ENCODE data around the gene SIRPB1. TPM values are rescaled to one million over a fixed set of nuclear protein-coding genes. Genes with fewer than 3 reads are reported as not detected.

Gene SIRPB1
- total RNA-seq (2014; rRNA removed; shearing (Covaris generic)): not detected in 2 replicates

DNA sequence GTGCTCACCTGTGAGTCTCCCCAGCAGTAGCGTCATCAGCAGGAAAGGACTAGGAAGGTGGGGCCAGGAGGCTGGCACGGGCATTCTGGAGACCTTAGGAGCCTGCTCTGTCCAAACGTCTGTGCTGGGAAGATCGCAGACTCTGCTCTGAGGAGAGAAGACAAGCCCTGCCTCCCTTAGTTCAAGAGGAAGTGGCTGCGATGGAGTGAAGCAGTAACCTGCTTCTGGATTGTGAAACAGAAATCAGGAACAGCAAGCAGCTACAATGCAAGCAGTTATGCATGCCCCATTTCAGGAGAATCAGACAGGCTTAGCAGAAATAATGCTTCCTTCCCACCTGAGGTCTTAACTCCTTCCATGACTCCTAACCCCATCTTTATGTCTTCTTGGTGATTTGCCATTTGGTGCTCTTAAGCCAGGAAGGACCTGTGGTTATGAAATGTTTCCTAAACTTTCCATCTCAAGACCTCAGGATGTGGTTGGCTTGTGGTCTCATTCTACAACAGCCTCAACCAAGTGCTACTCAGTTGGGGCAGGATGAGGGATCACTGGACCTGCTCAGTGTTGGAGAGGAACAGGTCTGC, at the start of gene SIRPB1:
SIRPB1 (minus strand) TSS at position 149 of the 584 bp plus-strand sequence; CDS start at position 84, 65 bp downstream.
- H3K27ac ChIP-seq: no peak within 1 kb of the TSS
- DNase-seq (ENCODE audit: low read depth in 1 of 2, low spot score in 2 of 2): peak in 1 of 2 experiments; percentile 0
- no peaks in the 10 kb centered on the region for H3K36me3 ChIP-seq
- no peaks in the 10 kb centered on the region for H3K9me3 ChIP-seq (replicated peaks)
- H3K27me3 ChIP-seq (replicated peaks): peaks cover 13% of the 10 kb centered on the region
- no peaks in the 10 kb centered on the region for H3K4me1 ChIP-seq (replicated peaks)
- H3K4me3 ChIP-seq: no peak within 1 kb of the TSS

DNA sequence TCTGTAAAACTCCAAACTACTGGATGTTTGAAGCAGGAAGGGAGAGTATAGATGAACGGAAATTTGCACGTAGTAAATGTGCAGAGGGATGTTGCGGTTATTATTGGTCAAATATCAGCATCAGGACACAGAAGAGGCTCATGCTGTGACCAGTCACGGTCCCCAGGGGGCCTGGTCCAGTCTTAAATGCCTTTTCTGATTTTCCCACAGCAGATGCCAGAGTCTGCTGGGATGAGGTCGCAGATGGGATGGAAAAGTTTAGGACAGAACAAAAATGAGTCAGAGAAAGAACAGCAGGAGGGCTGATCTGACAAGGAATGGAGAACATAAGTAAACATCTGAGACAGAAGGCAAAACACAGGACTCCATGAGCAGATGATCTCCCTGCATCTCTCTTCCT, 49.5 kb upstream of the SIRPB1 start:
- Histone ChIP-seq H3K4me3 (no peak overlapping the region), H3K4me1 (replicated peaks) (no peaks in the 10 kb centered on the region), H3K36me3 (no peaks in the 10 kb centered on the region), H3K27me3 (replicated peaks) (peaks cover 14% of the 10 kb centered on the region), H3K27ac (no peak overlapping the region), H3K9me3 (replicated peaks) (no peaks in the 10 kb centered on the region)
- no peak for DNase-seq (ENCODE audit: low read depth in 1 of 2, low spot score in 2 of 2)

DNA sequence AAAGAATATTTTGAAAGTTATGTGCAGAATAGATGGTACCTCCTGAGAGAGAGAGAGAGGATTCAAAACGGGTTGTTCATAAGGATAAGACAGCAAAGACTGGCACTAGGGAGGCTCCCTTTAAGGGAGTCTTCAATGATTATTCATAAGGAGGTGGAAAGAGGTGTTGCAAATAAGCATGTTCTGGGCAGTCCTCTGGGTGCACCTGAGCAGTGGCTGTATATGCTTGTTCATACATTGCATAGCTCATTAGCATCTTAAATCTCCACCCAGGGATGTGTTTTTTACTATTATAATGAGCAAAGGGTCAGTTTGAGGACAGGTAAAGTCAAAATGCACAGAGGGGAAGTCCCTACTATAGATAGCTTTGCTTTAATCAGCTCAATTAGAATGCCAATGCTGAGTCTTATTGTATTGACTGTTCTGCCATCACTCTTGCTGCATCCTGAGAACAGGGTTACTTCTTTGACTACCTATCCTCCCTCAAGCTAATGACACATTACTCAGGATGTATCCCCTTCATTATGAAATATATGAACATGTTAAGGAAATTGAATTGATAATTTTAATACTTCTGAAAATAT, 47.8 kb upstream of the SIRPB1 start:
- H3K27me3 ChIP-seq (replicated peaks): peaks cover 20% of the 10 kb centered on the region
- no peaks in the 10 kb centered on the region for H3K9me3 ChIP-seq (replicated peaks)
- no peaks in the 10 kb centered on the region for H3K36me3 ChIP-seq
- H3K4me3 ChIP-seq: no peak overlapping the region
- no peak for DNase-seq (ENCODE audit: low read depth in 1 of 2, low spot score in 2 of 2)
- no peak overlapping the region for H3K27ac ChIP-seq
- H3K4me1 ChIP-seq (replicated peaks): no peaks in the 10 kb centered on the region

DNA sequence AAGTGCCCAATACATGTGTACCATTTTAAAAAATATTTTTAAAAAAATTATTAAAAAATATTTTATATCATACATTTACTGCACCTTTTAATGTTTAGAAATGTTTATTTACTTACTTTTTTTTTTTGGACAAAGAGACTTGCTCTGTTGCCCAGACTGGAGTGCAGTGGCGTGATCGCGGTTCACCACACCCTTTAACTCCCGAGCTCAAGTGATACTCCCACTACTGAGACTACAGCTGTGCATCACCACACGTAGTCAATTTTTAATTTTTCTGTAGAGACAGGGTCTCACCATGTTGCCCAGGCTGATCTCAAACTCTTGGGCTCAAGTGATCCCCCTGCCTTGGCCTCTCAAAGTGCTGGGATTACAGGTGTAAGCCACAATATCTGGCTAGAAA, 47.0 kb upstream of the SIRPB1 start:
- DNase-seq (ENCODE audit: low read depth in 1 of 2, low spot score in 2 of 2): no peak
- Histone ChIP-seq H3K36me3 (no peaks in the 10 kb centered on the region), H3K4me1 (replicated peaks) (no peaks in the 10 kb centered on the region), H3K4me3 (no peak overlapping the region), H3K9me3 (replicated peaks) (no peaks in the 10 kb centered on the region), H3K27me3 (replicated peaks) (peaks cover 24% of the 10 kb centered on the region), H3K27ac (no peak overlapping the region)

DNA sequence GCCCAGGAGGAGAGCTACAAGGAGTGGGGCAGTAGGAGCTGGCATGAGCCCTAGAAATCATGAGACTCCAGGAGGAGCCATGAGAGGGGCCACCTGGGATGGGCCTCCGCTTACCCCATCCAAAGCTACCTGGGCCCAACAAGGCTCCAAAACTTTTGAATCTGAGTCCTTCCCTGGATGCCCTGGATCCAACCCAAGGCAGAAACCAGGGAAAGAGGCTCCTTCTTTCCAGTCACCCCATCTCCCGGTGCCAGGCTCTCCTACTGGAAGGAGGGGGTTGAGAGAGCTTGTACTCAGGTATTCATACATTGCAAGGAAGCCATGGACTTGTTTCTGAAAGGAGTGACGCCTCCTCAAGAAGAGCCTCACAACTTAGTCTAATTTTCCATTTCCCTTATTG, 45.5 kb upstream of the SIRPB1 start:
- Histone ChIP-seq H3K9me3 (replicated peaks) (no peaks in the 10 kb centered on the region), H3K4me3 (no peak overlapping the region), H3K27me3 (replicated peaks) (peaks cover 24% of the 10 kb centered on the region), H3K4me1 (replicated peaks) (no peaks in the 10 kb centered on the region), H3K36me3 (no peaks in the 10 kb centered on the region), H3K27ac (no peak overlapping the region)
- DNase-seq (ENCODE audit: low read depth in 1 of 2, low spot score in 2 of 2): no peak

DNA sequence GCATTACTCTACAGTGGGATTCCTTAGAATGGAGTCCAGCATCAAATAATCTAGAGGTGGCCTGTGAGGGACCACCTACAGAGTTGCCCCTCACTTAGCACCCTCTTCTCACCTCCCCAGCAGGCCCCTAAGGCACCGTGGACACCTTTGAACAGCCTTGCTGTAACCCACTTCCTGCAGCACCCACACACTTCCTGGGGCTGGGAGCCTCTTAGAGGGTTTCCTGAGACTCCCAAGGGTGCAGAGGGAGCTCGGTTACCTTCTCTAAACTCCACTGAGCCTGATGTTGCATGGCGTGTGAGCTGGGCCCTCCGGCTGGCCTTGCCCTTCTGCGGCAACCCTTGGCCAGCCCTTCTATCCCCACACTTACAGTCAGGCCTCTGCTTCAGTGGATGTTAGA, 45.1 kb upstream of the SIRPB1 start:
- no peaks in the 10 kb centered on the region for H3K4me1 ChIP-seq (replicated peaks)
- H3K4me3 ChIP-seq: no peak overlapping the region
- H3K27me3 ChIP-seq (replicated peaks): peaks cover 24% of the 10 kb centered on the region
- H3K36me3 ChIP-seq: no peaks in the 10 kb centered on the region
- no peaks in the 10 kb centered on the region for H3K9me3 ChIP-seq (replicated peaks)
- no peak overlapping the region for H3K27ac ChIP-seq
- no peak for DNase-seq (ENCODE audit: low read depth in 1 of 2, low spot score in 2 of 2)

DNA sequence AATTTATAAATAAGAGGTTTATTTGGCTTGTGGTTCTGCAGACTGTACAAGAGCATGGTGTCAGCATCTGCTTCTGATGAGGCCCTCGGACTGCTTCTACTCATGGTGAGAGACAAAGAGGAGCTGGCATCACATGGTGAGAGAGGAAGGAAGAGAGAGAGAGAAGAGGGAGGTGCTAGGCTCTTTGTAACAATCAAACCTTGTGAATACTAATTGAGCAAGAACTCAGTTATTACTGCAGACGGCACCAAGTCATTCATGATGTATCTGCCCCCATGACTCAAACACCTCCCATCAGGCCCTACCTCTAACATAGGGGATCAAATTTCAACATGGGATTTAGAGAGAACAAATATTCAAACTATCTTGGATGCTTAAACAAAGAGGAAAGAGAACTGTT, 44.1 kb upstream of the SIRPB1 start:
- Histone ChIP-seq H3K9me3 (replicated peaks) (no peaks in the 10 kb centered on the region), H3K27me3 (replicated peaks) (peaks cover 23% of the 10 kb centered on the region), H3K27ac (no peak overlapping the region), H3K36me3 (no peaks in the 10 kb centered on the region), H3K4me3 (no peak overlapping the region), H3K4me1 (replicated peaks) (no peaks in the 10 kb centered on the region)
- DNase-seq (ENCODE audit: low read depth in 1 of 2, low spot score in 2 of 2): no peak

DNA sequence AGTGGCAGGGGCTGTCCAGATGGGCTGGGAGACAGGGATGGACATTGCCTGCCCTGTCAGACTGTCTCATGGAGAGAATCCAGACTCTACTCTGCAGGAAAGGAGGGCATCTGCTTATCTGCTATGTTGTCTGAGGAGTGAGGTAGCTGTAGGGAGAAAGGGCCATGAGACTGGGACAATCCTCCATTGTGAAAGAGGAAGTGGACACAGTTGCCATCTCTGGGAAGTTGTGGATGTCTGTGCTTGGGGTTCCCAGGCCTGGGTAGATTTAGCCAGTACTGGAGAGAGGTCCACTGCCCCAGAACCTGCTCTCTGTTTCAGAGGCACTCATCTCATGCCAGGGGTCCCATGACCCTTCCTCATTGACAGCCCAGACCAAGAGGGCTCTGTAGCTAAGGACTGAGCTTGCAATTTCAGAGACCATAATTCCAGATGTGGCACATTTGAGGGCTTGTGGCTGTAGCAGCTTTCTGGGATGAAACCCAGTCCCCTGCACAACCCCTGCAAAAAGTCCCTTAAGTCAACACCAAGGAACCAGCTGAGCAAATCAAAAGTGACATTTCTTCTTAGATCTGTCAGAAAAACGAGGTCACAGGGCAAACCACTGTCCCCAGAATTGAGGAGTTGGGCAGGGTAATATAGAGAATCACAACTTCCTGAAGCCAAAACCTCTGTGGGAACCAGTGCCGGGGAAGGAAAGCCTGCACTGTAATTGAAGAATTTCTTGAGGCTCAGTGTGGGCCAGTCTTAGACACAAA, 41.9 kb upstream of the SIRPB1 start:
- Histone ChIP-seq H3K4me1 (replicated peaks) (no peaks in the 10 kb centered on the region), H3K36me3 (no peaks in the 10 kb centered on the region), H3K9me3 (replicated peaks) (no peaks in the 10 kb centered on the region), H3K4me3 (no peak overlapping the region), H3K27ac (no peak overlapping the region), H3K27me3 (replicated peaks) (peaks cover 26% of the 10 kb centered on the region)
- DNase-seq (ENCODE audit: low read depth in 1 of 2, low spot score in 2 of 2): no peak

DNA sequence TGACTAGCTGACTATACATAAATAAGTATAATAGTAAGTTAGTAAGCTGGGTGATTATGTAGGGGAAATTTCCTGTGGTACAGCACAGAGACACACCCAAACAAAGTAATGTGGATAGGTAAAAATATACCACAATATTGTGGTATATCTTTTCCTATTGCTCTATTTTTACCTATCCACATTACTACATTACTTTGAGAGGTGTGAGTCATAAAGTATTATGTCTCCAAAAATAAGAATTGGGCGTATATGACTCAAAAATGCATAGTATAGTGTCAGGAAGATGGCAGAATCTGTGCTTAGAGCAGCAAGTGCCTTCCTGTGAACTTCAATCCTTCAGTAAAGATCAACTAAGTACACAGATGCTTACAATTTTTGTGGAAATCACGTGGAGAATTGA, 40.4 kb upstream of the SIRPB1 start:
- H3K4me3 ChIP-seq: no peak overlapping the region
- no peaks in the 10 kb centered on the region for H3K9me3 ChIP-seq (replicated peaks)
- no peaks in the 10 kb centered on the region for H3K36me3 ChIP-seq
- no peaks in the 10 kb centered on the region for H3K4me1 ChIP-seq (replicated peaks)
- no peak for DNase-seq (ENCODE audit: low read depth in 1 of 2, low spot score in 2 of 2)
- H3K27me3 ChIP-seq (replicated peaks): peaks cover 23% of the 10 kb centered on the region
- H3K27ac ChIP-seq: no peak overlapping the region

DNA sequence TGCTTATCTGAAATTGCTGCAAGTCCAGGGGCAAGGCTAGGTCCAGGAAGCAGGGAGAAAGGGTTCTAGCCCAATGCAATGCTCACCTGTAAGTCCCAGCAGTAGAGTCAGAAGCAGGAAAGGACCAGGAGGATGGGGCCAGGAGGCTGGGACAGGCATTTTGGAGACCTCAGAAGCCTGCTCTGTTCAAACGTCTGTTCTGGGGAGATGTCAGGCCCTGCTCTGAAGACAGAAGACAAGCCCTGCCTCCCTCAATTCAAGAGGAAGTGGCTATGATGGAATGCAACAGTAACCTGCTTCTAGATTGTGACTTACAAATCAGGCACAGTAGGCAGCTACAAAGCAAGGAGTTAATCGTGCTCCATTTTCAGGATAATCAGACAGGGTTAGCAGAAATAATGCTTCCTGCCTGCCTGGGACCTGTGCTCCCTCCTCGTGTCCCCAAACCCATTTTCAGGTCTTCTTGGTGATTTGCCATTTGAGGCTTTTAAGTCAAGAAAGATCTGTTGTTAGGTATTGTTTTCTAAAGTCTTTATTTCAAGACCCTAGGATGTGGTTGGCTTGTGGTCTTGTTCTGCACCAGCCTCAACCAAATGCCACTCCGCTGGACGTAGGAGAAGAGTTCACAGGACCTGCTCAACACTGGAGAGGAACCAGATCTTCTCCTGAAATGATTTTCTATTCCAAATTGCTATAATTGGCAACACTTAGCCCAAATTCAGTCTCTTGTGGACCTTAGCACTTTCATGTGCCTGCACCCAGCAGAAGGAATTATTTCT, 37.9 kb upstream of the SIRPB1 start, which contains the start of gene SIRPG:
SIRPG (minus strand) TSS at position 224 of the 779 bp plus-strand sequence; CDS start at position 159, 65 bp downstream.
- Histone ChIP-seq H3K27ac (no peak within 1 kb of the TSS), H3K9me3 (replicated peaks) (no peaks in the 10 kb centered on the region), H3K36me3 (no peaks in the 10 kb centered on the region), H3K4me3 (no peak within 1 kb of the TSS), H3K4me1 (replicated peaks) (no peaks in the 10 kb centered on the region), H3K27me3 (replicated peaks) (peaks cover 20% of the 10 kb centered on the region)
- no peak for DNase-seq (ENCODE audit: low read depth in 1 of 2, low spot score in 2 of 2)

DNA sequence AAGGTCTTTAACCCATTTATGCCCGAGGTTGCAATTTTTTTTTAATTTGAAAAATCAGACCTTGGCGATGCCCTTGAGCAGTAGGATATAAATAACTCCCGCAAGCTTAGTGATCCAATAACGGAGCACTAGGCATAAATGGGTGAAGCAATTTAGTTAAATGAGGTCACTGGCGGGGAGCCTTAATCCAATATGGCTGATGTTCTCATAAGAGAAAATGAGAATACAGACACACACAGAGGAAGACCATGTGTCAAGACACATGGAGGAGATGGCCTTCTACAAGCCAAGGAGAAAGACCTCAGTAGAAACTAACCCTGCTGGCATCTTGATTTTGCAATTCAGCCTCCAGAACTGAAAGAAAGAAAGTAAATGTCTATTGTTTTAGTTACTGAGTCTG, 37.0 kb upstream of the SIRPB1 start:
- Histone ChIP-seq H3K36me3 (no peaks in the 10 kb centered on the region), H3K4me3 (no peak overlapping the region), H3K4me1 (replicated peaks) (no peaks in the 10 kb centered on the region), H3K27me3 (replicated peaks) (peaks cover 14% of the 10 kb centered on the region), H3K27ac (no peak overlapping the region), H3K9me3 (replicated peaks) (no peaks in the 10 kb centered on the region)
- no peak for DNase-seq (ENCODE audit: low read depth in 1 of 2, low spot score in 2 of 2)

DNA sequence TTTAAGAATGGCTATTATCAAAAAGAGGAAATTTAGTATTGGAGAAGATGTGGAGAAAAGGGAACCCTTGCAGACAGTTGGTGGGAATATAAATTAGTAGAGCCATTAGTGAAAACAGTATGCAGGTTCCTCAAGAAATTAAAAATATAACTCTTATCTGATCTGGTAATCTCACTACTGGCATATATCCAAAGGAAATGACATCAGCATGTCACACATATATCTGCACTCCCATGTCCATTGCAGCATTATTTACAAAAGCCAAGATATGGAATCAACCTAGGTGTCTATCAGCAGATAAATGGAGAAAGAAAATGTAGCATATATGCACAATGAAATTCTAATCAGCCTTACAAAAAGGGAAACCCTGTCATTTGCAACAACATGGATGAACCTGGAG, 35.2 kb upstream of the SIRPB1 start:
- no peaks in the 10 kb centered on the region for H3K36me3 ChIP-seq
- H3K27ac ChIP-seq: no peak overlapping the region
- H3K4me1 ChIP-seq (replicated peaks): no peaks in the 10 kb centered on the region
- no peaks in the 10 kb centered on the region for H3K9me3 ChIP-seq (replicated peaks)
- no peak for DNase-seq (ENCODE audit: low read depth in 1 of 2, low spot score in 2 of 2)
- H3K27me3 ChIP-seq (replicated peaks): peaks cover 21% of the 10 kb centered on the region
- no peak overlapping the region for H3K4me3 ChIP-seq

DNA sequence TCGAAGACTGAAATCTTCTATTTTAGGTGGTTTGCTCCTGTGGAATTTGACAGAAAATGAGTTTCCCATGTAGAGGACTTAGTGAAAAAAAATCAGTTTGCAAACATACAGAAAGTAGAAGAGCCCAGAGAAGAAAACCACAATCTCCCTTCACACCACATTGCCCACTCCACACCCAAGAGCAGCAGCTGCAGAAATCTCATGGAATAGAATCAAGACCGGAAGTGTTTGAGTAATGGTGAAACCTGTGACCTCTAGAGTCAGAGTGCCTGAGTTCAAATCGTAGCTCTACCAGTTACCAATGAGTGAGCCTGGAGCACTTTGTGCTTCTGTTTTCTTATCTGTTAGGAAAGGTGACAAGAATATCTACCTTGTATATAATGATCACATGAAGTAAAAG, 33.2 kb upstream of the SIRPB1 start:
- no peak overlapping the region for H3K4me3 ChIP-seq
- H3K27ac ChIP-seq: no peak overlapping the region
- H3K27me3 ChIP-seq (replicated peaks): peaks cover 11% of the 10 kb centered on the region; the same call in 1 of the 2 replicates
- DNase-seq (ENCODE audit: low read depth in 1 of 2, low spot score in 2 of 2): no peak
- no peaks in the 10 kb centered on the region for H3K36me3 ChIP-seq
- H3K4me1 ChIP-seq (replicated peaks): no peaks in the 10 kb centered on the region
- H3K9me3 ChIP-seq (replicated peaks): no peaks in the 10 kb centered on the region

DNA sequence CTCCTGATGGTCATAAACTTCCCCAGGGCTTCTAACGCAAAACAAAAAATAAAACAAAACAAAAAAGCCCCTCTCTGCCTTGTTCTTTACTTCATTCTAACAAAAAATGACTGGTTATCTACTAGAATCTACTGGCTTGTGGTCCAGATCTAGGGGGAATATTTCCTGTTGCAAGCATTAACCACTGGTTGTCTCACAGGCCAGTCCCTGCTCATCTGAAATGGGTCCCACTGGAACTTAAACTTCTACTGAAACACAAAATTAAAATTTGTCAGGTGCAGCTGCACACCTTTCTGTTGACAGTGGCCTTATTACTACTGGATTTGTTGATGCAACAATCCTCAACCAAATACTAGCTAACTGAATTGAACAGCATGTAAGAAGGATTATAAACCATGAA, 32.3 kb upstream of the SIRPB1 start:
- Histone ChIP-seq H3K36me3 (no peaks in the 10 kb centered on the region), H3K27ac (no peak overlapping the region), H3K4me1 (replicated peaks) (no peaks in the 10 kb centered on the region), H3K4me3 (no peak overlapping the region), H3K9me3 (replicated peaks) (no peaks in the 10 kb centered on the region), H3K27me3 (replicated peaks) (peaks cover 11% of the 10 kb centered on the region; the same call in 1 of the 2 replicates)
- DNase-seq (ENCODE audit: low read depth in 1 of 2, low spot score in 2 of 2): no peak
